H9 (cell line): ENCODE data around the gene CHRNA5. TPM values are rescaled to one million over a fixed set of nuclear protein-coding genes. Genes with fewer than 3 reads are reported as not detected.

Experiments
- DNase-seq: peaks from one replicate; pipeline ENCODE4 v3.0.0-alpha.2; 2017
- H2AFZ ChIP-seq: one replicate; pipeline ENCODE4 v1.6.1; 2013; ENCODE audit warnings: mild to moderate bottlenecking, low read length, control low read depth, moderate library complexity
- H2AK5ac ChIP-seq: 2 replicates; pipeline ENCODE4 v1.6.1; 2013; ENCODE audit warnings: low read length, control low read depth, mixed read lengths; ENCODE audit not compliant: insufficient read length
- H2BK120ac ChIP-seq: one replicate; pipeline ENCODE4 v1.6.1; 2013; ENCODE audit warnings: low read depth, mild to moderate bottlenecking, low read length, control low read depth, inconsistent platforms; ENCODE audit not compliant: poor library complexity, severe bottlenecking
- H2BK12ac ChIP-seq: 2 replicates; pipeline ENCODE4 v1.6.1; 2013; ENCODE audit warnings: low read length, control low read depth, mixed read lengths, low read depth; ENCODE audit not compliant: insufficient read length
- H2BK15ac ChIP-seq: 2 replicates; pipeline ENCODE4 v1.6.1; 2013; ENCODE audit warnings: low read depth, low read length, control low read depth
- H2BK20ac ChIP-seq: one replicate; pipeline ENCODE4 v1.6.1; 2013; ENCODE audit warnings: low read depth, mild to moderate bottlenecking, low read length, control low read depth, inconsistent platforms; ENCODE audit not compliant: poor library complexity, severe bottlenecking
- H2BK5ac ChIP-seq: 2 replicates; pipeline ENCODE4 v1.6.1; 2013; ENCODE audit warnings: low read length, control low read depth, mixed read lengths; ENCODE audit not compliant: insufficient read length
- H3K14ac ChIP-seq: 2 replicates; pipeline ENCODE4 v1.6.1; 2013; ENCODE audit warnings: low read length, control low read depth; ENCODE audit not compliant: insufficient read depth
- H3K18ac ChIP-seq: 2 replicates; pipeline ENCODE4 v1.6.1; 2013; ENCODE audit warnings: low read depth, mild to moderate bottlenecking, mixed read lengths, low read length, control low read depth; ENCODE audit not compliant: insufficient read length
- H3K23ac ChIP-seq: 2 replicates; pipeline ENCODE4 v1.6.1; 2013; ENCODE audit warnings: low read length, control low read depth, mixed read lengths, low read depth; ENCODE audit not compliant: insufficient read length
- H3K23me2 ChIP-seq: 2 replicates; pipeline ENCODE4 v1.6.1; 2013; ENCODE audit warnings: low read depth, mild to moderate bottlenecking, mixed read lengths, low read length, control low read depth; ENCODE audit not compliant: insufficient read length, poor library complexity, severe bottlenecking
- H3K27ac ChIP-seq: 2 replicates; pipeline ENCODE4 v1.5.1; 2013; ENCODE audit warnings: low read length, control low read depth, mixed read lengths, low read depth; ENCODE audit not compliant: insufficient read length
- H3K27me3 ChIP-seq: 2 replicates; pipeline ENCODE4 v1.6.1; 2013; ENCODE audit warnings: low read length, control low read depth, inconsistent platforms; ENCODE audit not compliant: insufficient read depth
- H3K4ac ChIP-seq: 2 replicates; pipeline ENCODE4 v1.6.1; 2013; ENCODE audit warnings: low read depth, mild to moderate bottlenecking, control low read depth, inconsistent platforms, low read length, moderate library complexity
- H3K4me1 ChIP-seq: 2 replicates; pipeline ENCODE4 v1.6.1; 2013; ENCODE audit warnings: low read length, control low read depth, inconsistent platforms; ENCODE audit not compliant: insufficient read depth
- H3K4me2 ChIP-seq: 2 replicates; pipeline ENCODE4 v1.6.1; 2013; ENCODE audit warnings: low read length, control low read depth, mixed read lengths; ENCODE audit not compliant: insufficient read length, insufficient read depth
- H3K56ac ChIP-seq: 2 replicates; pipeline ENCODE4 v1.6.1; 2013; ENCODE audit warnings: low read depth, mild to moderate bottlenecking, mixed read lengths, low read length, control low read depth; ENCODE audit not compliant: insufficient read length
- H3K79me1 ChIP-seq: 2 replicates; pipeline ENCODE4 v1.6.1; 2013; ENCODE audit warnings: low read depth, mild to moderate bottlenecking, moderate library complexity, low read length, control low read depth, inconsistent platforms; ENCODE audit not compliant: insufficient read depth, poor library complexity, severe bottlenecking
- H3K79me2 ChIP-seq: 2 replicates; pipeline ENCODE4 v1.6.1; 2013; ENCODE audit warnings: low read length, control low read depth, inconsistent platforms; ENCODE audit not compliant: insufficient read depth
- H3K9ac ChIP-seq: 2 replicates; pipeline ENCODE4 v1.6.1; 2013; ENCODE audit warnings: low read length, control low read depth, mixed read lengths; ENCODE audit not compliant: insufficient read length; ENCODE audit errors: extremely low read depth
- H3K9me3 ChIP-seq: one replicate; pipeline ENCODE4 v1.6.1; 2013; ENCODE audit warnings: low read depth, low read length, inconsistent platforms; ENCODE audit not compliant: control insufficient read depth
- H3T11ph ChIP-seq: one replicate; pipeline ENCODE4 v1.6.1; 2013; ENCODE audit warnings: mild to moderate bottlenecking, low read length, control low read depth, inconsistent platforms
- H4K20me1 ChIP-seq: one replicate; pipeline ENCODE4 v1.6.1; 2013; ENCODE audit not compliant: control insufficient read depth, insufficient read length, insufficient read depth
- H4K5ac ChIP-seq: 2 replicates; pipeline ENCODE4 v1.6.1; 2013; ENCODE audit warnings: low read depth, mild to moderate bottlenecking, mixed read lengths, low read length, control low read depth; ENCODE audit not compliant: insufficient read length
- H4K8ac ChIP-seq: replicated peaks from 2 replicates; pipeline ENCODE4 v1.6.1; 2013; ENCODE audit warnings: low read length, control low read depth, mixed read lengths, low read depth; ENCODE audit not compliant: insufficient read length
- H4K91ac ChIP-seq: 2 replicates; pipeline ENCODE4 v1.6.1; 2013; ENCODE audit warnings: low read depth, mild to moderate bottlenecking, moderate library complexity, mixed read lengths, low read length, control low read depth; ENCODE audit not compliant: insufficient read length
- H3K27ac Mint-ChIP-seq, 3 experiments: 2 replicates in 2 of 3; 3 replicates in 1 of 3; pipeline ENCODE4 v1.8.0; 2020 to 2021; ENCODE audit warnings: mixed read lengths in 3 of 3, mild to moderate bottlenecking in 1 of 3, moderate library complexity in 1 of 3
- H3K27me3 Mint-ChIP-seq: 2 replicates; pipeline ENCODE4 v1.8.0; 2021; ENCODE audit warnings: low read depth, mild to moderate bottlenecking, moderate library complexity, mixed read lengths
- H3K36me3 Mint-ChIP-seq, 3 experiments: 2 replicates in 2 of 3; 3 replicates in 1 of 3; pipeline ENCODE4 v1.8.0; 2020 to 2021; ENCODE audit warnings: low read depth in 3 of 3, mixed read lengths in 3 of 3; ENCODE audit not compliant: insufficient read depth in 1 of 3
- H3K4me1 Mint-ChIP-seq, 2 experiments: 2 replicates each; pipeline ENCODE4 v1.8.0; 2020; ENCODE audit warnings: mixed read lengths in 2 of 2
- H3K4me3 Mint-ChIP-seq, 2 experiments: 2 replicates in 1 of 2; 3 replicates in 1 of 2; pipeline ENCODE4 v1.8.0; 2020 to 2021; ENCODE audit warnings: mild to moderate bottlenecking in 2 of 2, mixed read lengths in 2 of 2, moderate library complexity in 1 of 2
- H3K9me3 Mint-ChIP-seq, 2 experiments: 2 replicates in 1 of 2; 3 replicates in 1 of 2; pipeline ENCODE4 v1.8.0; 2020; ENCODE audit warnings: mild to moderate bottlenecking in 2 of 2, mixed read lengths in 2 of 2, moderate library complexity in 1 of 2
- WGBS: extraction: QIAGEN DNeasy Blood & Tissue Kit; methylation state at CpG from one replicate; pipeline ENCODE4 v1.1.7; 2013; ENCODE audit warnings: missing lambda C conversion rate, low lambda C conversion rate, mixed read lengths; ENCODE audit not compliant: insufficient read length; ENCODE audit errors: extremely low coverage; 5-methylcytosine and 5-hydroxymethylcytosine counted together
- total RNA-seq: library from RNA; stranded (reverse); gene quantifications from 2 replicates; pipeline ENCODE4 v1.2.1, GENCODE V29; 2021
- TF ChIP-seq, protein P1 (sequence below): fragments of 200-600 bp; sonication (generic); conservative IDR thresholded peaks from 3 replicates; pipeline ENCODE4 v1.8.0; 2021; ENCODE audit warnings: antibody characterized with exemption, mild to moderate bottlenecking

The CHRNA5 gene
- total RNA-seq, 1 experiment from 2014 or later: 16.5 TPM

DNA sequence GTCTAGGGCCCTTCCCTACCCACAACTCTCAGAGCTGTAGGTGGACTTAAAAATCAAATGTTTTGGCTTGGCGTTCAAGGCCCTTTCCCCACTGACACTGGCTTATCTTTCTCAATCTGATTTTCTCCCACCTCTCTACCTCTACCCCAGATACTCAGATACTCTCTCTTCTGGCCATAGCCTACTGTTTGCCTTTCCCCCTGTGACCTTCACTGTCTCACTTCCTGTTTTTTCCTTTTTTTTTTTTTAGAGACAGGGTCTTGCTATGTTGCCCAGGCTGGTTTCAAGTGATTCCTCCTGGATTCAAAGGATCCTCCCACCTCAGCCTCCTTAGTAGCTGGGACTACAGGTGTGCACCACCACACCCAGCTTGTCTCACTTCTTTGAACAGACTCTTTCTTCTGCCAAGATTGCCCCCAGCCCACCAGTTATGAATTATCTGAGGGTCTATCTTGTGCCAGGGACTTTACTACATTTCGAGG lies 71.1 kb downstream of the CHRNA5 start:
- H4K8ac ChIP-seq: no peak overlapping the region
- no peak overlapping the region for H3K4ac ChIP-seq
- H3K9me3 ChIP-seq: no peaks in the 10 kb centered on the region
- no peaks in the 10 kb centered on the region; the same call in 1 of the 2 replicates for H3K27me3 ChIP-seq
- H4K5ac ChIP-seq: no peak overlapping the region
- peaks cover 21% of the 10 kb centered on the region for H3K27me3 Mint-ChIP-seq
- no peak overlapping the region for H3K23ac ChIP-seq
- H3K27ac Mint-ChIP-seq: no peak overlapping the region
- no peak overlapping the region for H2BK120ac ChIP-seq
- no peak overlapping the region for H2AFZ ChIP-seq
- TF ChIP-seq, protein P1, sequence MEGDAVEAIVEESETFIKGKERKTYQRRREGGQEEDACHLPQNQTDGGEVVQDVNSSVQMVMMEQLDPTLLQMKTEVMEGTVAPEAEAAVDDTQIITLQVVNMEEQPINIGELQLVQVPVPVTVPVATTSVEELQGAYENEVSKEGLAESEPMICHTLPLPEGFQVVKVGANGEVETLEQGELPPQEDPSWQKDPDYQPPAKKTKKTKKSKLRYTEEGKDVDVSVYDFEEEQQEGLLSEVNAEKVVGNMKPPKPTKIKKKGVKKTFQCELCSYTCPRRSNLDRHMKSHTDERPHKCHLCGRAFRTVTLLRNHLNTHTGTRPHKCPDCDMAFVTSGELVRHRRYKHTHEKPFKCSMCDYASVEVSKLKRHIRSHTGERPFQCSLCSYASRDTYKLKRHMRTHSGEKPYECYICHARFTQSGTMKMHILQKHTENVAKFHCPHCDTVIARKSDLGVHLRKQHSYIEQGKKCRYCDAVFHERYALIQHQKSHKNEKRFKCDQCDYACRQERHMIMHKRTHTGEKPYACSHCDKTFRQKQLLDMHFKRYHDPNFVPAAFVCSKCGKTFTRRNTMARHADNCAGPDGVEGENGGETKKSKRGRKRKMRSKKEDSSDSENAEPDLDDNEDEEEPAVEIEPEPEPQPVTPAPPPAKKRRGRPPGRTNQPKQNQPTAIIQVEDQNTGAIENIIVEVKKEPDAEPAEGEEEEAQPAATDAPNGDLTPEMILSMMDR: no peak
- no CpG with 5 or more reads among the region's 2 CpGs for WGBS
- no peaks in the 10 kb centered on the region; a peak in 4 of 5 replicates for H3K9me3 Mint-ChIP-seq
- no peaks in the 10 kb centered on the region for H3K4me1 ChIP-seq
- H3K18ac ChIP-seq: no peak overlapping the region
- H3K79me1 ChIP-seq: no peaks in the 10 kb centered on the region
- no peak overlapping the region for H3K4me3 Mint-ChIP-seq
- no peak overlapping the region for H3T11ph ChIP-seq
- no peak overlapping the region for H2AK5ac ChIP-seq
- no peak overlapping the region for H3K27ac ChIP-seq
- peaks cover 4 to 13% of the 10 kb centered on the region in 2 experiments; a peak in 3 of 4 replicates for H3K4me1 Mint-ChIP-seq
- no peak for DNase-seq
- no peaks in the 10 kb centered on the region for H3K79me2 ChIP-seq
- H3K4me2 ChIP-seq: no peak overlapping the region
- no peak overlapping the region for H2BK5ac ChIP-seq
- no peak overlapping the region for H3K9ac ChIP-seq
- H2BK12ac ChIP-seq: no peak overlapping the region
- H3K56ac ChIP-seq: no peak overlapping the region
- no peak overlapping the region for H3K14ac ChIP-seq
- no peak overlapping the region for H2BK15ac ChIP-seq
- H2BK20ac ChIP-seq: no peak overlapping the region
- no peak overlapping the region for H4K91ac ChIP-seq
- H3K36me3 Mint-ChIP-seq: peaks cover 0 to 12% (median 0%) of the 10 kb centered on the region in 3 experiments; a peak in 3 of 7 replicates
- H4K20me1 ChIP-seq: no peaks in the 10 kb centered on the region
- H3K23me2 ChIP-seq: peaks cover 4% of the 10 kb centered on the region
